Renal pelvis (tissue), 4 donors: ENCODE results near the gene SUMF2. TPM values are rescaled to one million over a fixed set of nuclear protein-coding genes. Genes with fewer than 3 reads are reported as not detected.
A peak's percentile ranks its signal among the peaks of the same experiment; 100 is the strongest.
"Not testable (repeated sequence)": the region's sequence is repeated elsewhere in the genome, so short reads cannot be mapped to it uniquely, and the experiment has no call there.

ENCODE experiments used
- DNase-seq: peaks from one replicate; pipeline ENCODE4 v3.0.0-alpha.2; 2013
- polyA plus RNA-seq, 3 donors: library from polyadenylated mRNA; unstranded; fragments of 120-200 nt; gene quantifications; one replicate each; pipeline ENCODE4 v1.2.1, GENCODE V29; 2013; ENCODE audit not compliant: insufficient read length in 3 of 3

SUMF2 gene
- polyA plus RNA-seq, 3 donors, result 128 to 160 (median 147) TPM

DNA sequence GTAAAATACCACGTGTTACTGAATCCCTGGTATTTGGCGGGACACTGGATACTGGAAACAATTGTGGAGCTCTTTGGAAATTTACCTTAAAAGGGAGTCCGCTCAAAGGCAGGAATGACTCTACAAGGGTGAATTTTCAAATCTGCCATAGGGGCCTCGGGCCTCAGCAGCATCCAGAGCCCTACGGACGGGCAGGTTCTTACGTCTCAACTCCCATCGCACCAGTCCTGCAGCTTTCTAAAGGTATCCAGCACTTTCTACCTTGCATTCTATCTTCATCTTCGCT is 13.1 kb upstream of the SUMF2 start:
- DNase-seq, result no peak

DNA sequence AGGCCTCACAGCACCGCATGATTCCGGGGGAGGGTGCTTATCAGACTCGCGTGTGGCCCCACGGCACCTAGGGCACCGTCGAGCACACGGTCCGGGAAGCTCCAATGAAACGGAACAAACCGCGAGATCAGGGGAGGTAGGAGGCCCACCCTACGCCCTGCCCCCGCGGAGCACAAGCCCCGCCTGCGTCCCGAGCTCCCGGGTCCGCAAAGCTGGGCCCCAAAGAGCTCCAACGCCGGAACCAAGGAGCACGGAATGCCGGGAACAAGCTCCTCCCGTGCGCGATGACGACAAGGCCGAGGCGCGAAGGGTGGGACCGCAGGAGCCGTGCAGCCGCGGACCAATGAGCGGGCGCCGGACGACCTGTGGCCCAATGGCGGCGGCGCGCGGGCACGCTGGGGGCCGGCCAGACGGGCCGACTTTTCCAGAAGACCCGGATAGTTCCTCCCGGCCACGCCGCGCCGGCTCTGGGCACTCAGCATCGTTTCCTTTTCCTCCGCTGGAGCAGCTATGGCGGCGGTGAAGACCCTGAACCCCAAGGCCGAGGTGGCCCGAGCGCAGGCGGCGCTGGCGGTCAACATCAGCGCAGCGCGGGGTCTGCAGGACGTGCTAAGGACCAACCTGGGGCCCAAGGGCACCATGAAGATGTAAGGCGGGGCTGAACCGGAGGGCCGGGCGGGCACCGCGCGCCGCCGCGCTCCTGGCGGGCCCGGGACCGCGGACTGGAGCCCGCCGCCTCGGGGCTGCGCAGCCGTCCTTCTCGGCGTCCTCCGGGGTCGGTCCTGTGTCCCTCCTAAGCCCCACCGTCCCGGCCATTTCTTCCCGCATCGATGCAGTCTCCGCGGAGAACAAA is 12.5 kb upstream of the SUMF2 start, which contains the start of the genes CCT6A and PSPH:
TSS of gene CCT6A (plus strand) at position 427 of the 853 bp plus-strand sequence. CDS start at position 511, 84 bp downstream.
TSS of gene PSPH (minus strand) at position 106 of the 853 bp plus-strand sequence. CDS start 30,232 bp downstream, outside the sequence.
- DNase-seq, result peak; percentile 98

DNA sequence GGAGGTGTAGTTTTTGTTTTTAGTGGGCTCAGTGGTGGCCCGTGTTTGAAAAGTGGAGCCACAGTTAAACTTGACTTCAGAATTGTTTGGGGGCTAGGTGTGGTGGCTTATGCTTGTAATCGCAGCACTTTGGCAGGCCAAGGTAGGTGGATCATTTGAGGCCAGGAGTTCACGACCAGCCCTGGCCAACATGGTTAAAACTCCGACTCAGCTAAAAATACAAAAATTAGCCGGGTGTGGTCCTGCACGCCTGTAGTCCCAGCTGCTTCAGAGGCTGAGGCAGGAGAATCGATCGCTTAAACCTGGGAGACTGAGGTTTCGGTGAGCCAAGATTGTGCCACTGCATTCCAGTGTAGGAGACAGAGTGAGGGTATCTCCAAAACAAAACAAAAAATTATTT is 10.7 kb upstream of the SUMF2 start:
- DNase-seq, result no peak

DNA sequence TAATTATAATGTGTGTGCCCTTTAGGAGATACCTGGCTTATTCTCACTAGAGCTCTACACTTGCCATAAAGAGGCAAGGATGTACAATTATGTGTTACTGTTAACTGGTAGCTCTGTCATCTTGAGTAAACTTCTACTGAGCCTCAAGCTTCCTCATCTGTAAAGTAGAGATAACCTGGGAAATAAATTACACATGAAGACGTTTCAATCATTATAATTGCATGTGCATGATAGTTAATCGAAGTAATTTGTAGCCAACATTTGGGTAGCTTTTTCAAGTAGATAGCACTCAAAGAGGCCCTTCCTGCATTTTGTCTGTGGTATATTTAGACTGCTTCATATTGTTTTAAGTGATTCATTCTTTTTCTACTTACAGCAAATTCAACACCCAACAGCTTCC is 10.1 kb upstream of the SUMF2 start:
- no peak for DNase-seq

- DNase-seq, result no peak
These were observed 1.7 kb upstream of the SUMF2 start for GRCh38 chr7:56062382-56062781.

DNA sequence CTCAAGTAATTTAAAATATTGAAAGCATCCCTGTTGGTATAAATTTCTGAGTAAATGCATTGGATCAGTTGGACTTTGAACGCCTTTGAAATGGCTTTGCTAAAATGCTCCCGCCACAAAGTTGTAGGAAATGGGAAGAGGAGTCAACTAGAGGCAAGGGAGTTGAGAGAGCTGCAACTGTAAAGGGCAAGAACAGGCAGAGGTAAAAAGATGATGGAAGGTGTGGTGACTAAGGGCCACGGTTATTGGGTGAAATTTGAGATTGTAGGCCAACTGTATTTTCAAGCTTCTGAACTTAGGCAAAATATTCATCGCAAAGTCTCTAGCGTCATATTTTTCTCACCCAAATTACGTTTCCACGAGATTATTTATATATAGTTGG is 595 bp upstream of the SUMF2 start:
- no peak for DNase-seq

GRCh38 chr7:56066376-56066775 is 2.3 kb downstream of the SUMF2 start:
- not testable (repeated sequence) for DNase-seq

GRCh38 chr7:56074371-56074791 is 10.3 kb downstream of the SUMF2 start:
- DNase-seq, result peak; percentile 80

DNA sequence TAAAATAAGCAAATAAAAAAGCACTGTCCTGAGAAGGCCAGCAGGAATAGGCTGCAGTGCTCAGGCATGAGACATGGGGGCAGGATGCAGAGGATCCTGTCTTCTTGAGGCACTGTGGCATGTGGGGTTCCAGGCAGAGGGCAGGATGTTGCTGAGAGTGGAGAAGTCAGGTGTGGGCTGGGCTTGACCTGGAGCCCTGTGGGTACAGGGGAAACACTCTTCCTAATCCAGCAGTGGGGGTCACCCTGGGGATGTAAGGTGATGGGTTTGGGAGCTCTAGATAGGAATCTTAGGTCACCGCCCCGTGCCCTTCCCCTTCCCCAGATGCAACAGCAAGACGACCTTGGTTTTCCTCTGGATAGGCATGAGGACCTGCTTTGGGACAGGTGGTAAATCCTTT is 13.6 kb downstream of the SUMF2 start:
- no peak for DNase-seq

DNA sequence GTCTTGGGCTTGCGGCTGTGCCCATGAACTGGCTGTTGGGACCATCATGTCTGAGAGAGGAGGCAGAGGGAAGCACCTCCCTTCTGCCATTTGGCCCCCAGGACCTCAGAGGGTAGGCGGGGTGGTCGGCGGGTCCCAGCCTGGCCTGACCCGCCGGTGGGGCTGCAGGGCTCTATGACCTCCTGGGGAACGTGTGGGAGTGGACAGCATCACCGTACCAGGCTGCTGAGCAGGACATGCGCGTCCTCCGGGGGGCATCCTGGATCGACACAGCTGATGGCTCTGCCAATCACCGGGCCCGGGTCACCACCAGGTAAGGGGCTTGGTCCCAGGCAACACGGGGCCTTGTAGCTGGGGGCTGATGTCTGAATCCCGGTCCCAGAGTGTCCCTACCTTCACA is 14.1 kb downstream of the SUMF2 start:
- DNase-seq, result no peak

DNA sequence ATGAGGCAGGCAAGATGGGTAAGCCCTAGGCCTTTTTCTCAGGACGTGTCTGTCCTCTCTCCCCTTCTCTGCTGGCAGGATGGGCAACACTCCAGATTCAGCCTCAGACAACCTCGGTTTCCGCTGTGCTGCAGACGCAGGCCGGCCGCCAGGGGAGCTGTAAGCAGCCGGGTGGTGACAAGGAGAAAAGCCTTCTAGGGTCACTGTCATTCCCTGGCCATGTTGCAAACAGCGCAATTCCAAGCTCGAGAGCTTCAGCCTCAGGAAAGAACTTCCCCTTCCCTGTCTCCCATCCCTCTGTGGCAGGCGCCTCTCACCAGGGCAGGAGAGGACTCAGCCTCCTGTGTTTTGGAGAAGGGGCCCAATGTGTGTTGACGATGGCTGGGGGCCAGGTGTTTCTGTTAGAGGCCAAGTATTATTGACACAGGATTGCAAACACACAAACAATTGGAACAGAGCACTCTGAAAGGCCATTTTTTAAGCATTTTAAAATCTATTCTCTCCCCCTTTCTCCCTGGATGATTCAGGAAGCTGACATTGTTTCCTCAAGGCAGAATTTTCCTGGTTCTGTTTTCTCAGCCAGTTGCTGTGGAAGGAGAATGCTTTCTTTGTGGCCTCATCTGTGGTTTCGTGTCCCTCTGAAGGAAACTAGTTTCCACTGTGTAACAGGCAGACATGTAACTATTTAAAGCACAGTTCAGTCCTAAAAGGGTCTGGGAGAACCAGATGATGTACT is 15.5 kb downstream of the SUMF2 start:
- no peak for DNase-seq

GRCh38 chr7:56080726-56081435 is 16.8 kb downstream of the SUMF2 start:
- not testable (repeated sequence) for DNase-seq

GRCh38 chr7:56081626-56082340 is 17.7 kb downstream of the SUMF2 start:
- no peak for DNase-seq

GRCh38 chr7:56083150-56083785 is 19.2 kb downstream of the SUMF2 start:
- DNase-seq, result no peak

DNA sequence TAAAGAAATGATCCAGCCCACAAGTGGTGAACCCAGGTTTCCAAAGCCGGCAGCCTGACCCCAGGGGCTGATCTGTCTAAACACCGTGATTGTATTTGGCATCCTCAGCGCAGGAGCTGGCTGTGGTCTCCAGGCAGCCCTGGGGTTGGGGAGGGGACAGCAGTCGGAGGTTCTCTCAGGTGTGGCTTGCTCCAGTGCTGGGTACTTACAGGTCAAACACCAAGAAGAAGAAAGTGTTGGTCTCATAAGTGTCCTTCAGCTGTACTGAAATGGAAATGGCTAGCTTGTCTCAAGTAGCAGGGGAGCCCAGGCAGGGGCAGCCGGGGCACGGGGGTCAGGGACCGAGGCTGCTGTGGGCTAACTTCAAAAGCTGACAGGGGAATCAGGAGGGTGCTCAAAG is 22.7 kb downstream of the SUMF2 start:
- no peak for DNase-seq

GRCh38 chr7:56087445-56087844 is 23.4 kb downstream of the SUMF2 start:
- DNase-seq, result no peak

GRCh38 chr7:56091591-56091990 is 27.5 kb downstream of the SUMF2 start:
- no peak for DNase-seq

GRCh38 chr7:56092388-56092787 is 28.3 kb downstream of the SUMF2 start:
- not testable (repeated sequence) for DNase-seq

DNA sequence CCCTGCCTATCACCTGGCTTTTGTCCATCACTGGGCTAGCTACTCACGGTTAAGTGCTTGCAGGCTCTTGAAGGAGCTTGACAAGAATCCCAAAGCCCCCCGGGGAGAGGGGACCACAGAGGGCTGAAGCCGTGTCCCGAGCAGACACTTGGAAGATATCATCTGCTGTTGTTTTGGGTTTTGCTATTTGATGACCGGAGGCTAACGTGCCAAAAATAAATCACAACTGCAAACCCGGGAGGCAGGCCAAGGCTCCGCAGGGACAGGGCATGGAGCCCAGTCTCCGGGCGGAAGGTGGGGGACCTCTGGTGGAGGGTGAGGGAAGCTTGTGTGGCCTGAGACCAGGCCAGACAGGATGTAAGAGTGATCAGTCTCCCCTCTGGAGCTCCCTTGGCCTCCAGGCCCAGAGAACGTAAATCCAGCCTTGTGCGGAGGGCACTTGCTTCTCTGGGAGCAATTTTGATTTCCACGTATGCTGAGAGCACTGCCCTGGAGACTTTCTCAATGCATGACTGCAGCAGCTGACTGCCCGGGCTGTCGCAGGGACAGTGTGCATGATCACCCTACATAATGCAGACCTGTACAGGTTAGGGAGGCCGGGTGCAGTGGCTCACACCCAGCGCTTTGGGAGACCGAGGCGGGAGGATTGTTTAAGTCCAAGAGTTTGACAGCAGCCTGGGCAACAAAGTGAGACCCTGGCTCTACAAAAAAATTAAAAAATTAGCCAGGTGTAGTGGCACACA is 28.9 kb downstream of the SUMF2 start, which contains the start of gene PHKG1:
TSS of gene PHKG1 (minus strand) at position 164 of the 743 bp plus-strand sequence. CDS start 4,011 bp downstream, outside the sequence.
- no peak for DNase-seq

DNA sequence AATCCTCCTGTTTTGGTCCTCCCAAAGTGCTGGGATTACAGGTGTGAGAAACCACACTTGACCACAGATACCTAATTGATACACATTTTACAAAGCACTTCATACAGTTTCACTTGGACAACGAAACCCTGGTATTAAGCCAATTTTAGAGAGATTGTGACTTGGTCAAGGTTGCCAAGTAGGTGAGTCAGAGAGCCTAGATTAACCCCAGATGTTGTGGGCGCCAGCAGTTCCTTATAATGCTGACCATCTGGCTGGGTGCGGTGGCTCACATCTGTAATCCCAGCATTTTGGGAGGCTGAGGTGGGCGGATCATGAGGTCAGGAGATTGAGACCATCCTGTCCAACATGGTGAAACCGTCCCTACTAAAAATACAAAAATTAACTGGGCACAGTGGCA is 33.6 kb downstream of the SUMF2 start:
- no peak for DNase-seq
